Stimulated activated CD4-positive, alpha-beta T cell treated with anti-CD3 and anti-CD28 coated beads, Interleukin-15, amount 100 ng/mL, for 1 hour (primary cell): ENCODE data around the gene CHCHD6.

Source experiments
- DNase-seq, 2 donors: peaks; one replicate each; pipeline ENCODE4 v3.0.0-alpha.2; 2020; ENCODE audit warnings: low read depth in 1 of 2, low spot score in 1 of 2

CHCHD6 gene

DNA sequence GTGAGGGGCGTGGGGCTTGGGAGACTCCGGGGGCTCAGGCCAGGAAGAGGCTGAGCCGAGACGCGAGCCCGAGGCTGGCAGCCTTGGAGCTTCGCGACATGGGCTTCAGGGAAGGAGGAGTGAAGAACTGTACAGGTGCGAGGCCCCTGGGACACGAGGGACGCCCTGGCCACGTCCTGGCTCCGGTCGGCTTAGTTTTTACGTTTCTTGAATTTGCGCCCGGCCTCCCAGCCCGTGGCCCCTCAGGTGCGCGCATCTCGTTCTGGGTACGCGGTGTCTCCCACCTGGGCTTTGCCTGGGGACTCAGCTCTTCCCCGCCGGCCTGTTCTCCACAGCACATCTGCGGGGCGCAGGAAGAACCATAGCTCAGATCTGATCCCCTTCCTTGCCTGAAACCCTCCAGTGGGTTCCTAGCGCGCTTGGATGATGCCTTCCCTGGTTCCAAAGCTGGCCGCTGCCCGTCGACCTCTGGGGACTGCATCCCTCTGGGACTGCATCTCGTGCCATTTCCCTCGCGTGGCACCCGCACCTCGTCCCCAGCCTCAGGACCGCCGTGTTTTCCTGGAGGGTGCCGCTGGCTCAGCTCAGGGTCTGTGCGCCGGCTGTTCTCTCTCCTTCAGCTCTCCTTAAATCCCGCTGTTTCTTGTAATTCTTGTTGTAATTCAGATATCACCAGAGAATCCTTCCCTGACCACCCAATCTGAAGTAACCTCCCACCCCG is 614 bp downstream of the CHCHD6 start:
- no peak for DNase-seq

DNA sequence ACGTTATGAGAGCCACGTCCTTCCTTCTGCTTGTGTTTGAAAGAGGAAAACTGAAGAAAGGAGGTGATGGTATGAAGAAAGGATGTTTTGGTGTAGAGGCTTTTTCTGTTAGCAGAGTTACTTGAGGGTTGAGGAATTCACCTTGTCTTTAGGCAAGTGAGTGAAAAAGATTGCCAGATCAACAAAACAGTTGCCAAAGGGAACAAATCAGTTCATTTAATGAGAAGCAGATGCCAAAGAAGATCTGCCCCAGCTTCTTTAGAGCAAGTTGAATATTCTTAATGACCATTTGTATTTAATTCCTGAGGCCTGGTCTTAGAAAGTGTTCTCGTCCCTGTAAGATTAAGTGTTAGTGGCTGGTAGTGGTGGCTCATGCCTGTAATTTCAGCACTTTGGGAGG is 2.6 kb downstream of the CHCHD6 start:
- no peak for DNase-seq

DNA sequence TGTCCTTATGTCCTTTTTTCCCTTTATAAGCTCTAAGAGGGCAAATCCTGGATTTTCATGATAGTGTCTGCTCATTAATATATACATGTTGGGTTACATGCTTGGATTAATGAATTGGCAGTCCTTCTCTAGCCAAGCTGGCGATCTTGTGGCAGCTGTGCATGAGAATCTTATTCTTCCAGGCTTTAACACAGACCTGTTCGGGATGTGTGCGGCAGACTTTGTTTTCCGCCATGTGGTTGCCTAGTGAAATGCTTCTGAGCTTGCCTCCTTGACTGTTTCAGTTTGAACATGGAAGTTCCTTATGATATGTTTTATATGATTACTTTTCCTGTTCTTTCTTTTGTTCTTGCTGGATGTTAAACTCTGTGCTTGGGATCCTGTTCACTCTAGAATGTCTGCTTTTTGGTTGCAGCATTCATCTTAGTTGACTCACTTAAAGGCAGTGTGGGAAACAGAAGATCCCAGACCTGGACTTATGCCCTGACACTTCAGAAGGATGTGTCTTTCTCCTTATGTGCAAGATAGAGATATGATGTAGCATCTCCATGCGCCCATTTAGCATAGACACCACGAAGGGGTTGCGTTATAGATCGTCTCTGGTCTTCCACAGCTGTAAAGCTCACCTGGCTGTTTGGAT is 7.2 kb downstream of the CHCHD6 start:
- DNase-seq, result no peak

- no peak for DNase-seq
Observed at GRCh38 chr3:126713199-126713598, 9.2 kb downstream of the CHCHD6 start.

DNA sequence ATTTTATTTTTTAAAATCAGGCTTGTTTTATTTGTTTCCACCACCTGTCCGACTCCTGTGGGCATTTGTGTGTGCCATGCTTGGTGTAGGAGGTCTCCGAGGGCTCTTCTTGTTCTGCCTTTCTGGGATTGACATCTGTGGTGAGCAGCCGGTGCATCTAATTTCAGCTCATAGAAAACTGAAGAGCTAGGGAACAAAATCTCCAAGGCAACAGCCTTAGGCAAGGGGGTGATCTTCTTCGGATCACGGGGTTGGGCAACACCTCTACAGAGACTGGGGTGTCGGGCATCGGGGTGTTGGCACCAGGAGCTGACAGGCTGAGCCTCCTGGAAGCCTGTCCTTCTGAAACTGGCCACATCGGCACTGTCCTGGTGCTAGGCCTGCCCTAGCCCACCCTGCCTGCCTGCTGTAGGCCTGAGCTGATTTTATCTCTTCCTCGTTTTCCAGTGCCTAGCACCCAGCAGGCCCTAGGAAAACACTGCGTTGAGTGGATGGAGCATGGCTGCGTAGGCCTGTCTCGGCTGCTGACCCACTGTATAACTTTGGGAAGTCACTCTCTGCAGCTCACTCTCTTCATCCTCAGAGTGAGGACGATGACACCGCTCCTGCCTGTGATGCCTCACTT is 10.3 kb downstream of the CHCHD6 start:
- no peak for DNase-seq

- no peak for DNase-seq
Observed at GRCh38 chr3:126714921-126715320, 10.9 kb downstream of the CHCHD6 start.

- no peak for DNase-seq
Observed at GRCh38 chr3:126715432-126715831, 11.4 kb downstream of the CHCHD6 start.

- DNase-seq, result no peak
Observed at GRCh38 chr3:126716057-126716456, 12.0 kb downstream of the CHCHD6 start.

- DNase-seq, result no peak
Observed at GRCh38 chr3:126718561-126719445, 14.8 kb downstream of the CHCHD6 start.

- no peak for DNase-seq
Observed at GRCh38 chr3:126720596-126720995, 16.6 kb downstream of the CHCHD6 start.

- no peak for DNase-seq
Observed at GRCh38 chr3:126721246-126721645, 17.2 kb downstream of the CHCHD6 start.

DNA sequence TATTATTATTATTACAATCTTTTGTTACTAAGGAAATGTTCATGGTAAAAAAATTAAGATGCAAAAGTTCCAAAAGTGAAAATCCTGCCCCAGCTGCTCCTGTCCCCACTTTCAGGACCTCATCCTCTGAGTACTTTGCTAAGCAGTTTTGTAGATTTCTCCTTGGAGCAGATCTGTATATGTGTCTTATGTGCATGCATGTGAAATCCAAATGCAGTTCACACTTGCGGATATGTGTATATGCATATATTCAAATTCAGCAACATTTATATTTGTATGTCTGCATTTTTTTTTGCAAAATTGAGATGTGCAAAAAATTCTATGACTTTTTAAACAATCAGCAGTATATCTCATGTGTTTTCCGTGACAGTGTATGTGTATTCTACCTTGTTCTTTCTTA is 19.2 kb downstream of the CHCHD6 start:
- no peak for DNase-seq

- DNase-seq, result no peak
Observed at GRCh38 chr3:126723801-126724200, 19.8 kb downstream of the CHCHD6 start.

DNA sequence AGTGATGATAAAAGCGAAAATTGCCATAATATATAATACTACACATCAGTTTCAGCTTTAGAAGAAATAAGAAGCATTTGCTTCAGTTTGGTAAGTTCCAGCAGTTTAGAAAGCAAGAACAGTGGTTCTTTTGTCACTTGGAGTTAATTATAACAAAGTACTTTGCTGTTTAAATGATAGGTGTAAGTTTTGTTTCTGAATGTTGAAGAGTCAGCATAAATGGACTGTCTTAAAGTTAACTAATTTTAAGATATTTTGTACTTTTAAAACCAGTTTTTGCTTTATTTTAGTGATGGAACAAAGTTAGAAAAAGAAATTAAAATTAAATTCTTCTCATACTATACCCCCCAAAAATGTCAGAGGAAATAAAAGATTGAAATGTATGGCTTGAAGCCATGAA is 24.6 kb downstream of the CHCHD6 start:
- DNase-seq, result no peak

GRCh38 chr3:126730376-126730775 is 26.3 kb downstream of the CHCHD6 start:
- no peak for DNase-seq

DNA sequence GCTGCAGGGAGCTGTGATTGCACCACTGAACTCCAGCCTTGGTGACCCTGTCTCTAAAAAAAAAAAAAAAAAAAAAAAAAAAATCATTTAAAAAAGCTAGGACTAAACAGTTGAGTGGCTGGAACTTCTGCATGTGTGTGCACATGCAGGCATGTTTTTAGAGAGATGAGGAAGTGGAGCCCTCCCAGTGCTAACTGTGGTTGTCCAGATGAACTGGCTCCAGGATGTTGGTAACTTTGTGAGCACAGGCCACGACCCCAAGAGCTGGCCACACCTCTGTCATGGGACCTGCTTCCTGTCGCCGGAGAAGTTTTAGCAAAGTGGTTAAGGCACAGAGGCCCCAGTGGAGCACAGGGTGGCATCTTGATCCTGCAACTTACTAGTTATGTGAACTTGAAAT is 27.0 kb downstream of the CHCHD6 start:
- DNase-seq, result no peak

DNA sequence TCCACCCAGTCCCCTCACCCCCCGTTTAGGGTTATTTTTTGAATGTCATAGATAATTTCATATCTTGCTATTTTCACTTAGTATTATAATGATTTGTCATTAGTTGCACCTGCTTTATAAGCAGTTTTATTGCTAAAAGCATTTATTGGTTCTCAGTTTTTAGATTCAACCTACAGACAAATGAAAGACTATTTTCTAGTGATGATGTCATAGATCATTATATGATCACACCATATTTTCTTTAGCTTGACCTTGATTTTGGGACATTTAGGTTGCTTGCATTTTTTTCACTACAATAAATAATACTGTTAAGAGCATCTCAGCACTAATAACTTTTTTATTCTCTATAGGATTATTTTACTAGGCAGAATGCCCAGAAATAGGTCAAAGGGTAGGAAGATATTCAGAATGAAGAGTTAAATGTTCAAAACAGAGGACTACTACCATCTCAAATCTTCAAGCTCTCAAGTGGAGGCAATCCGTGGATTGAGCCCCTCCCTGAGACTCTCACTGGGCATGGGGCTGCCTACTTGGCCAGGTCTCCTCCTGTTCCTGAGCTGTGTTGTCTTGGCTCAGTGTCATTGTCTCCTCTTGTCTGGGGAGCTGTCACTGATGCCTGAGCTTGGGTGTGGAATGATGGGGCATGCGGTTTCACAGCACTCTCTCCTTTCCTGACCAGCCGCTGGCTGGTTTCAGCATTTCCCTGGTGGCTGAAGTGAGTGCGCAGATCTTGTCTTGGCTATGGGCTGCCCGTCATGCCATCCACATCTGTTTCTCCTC is 28.4 kb downstream of the CHCHD6 start:
- DNase-seq, result no peak

- DNase-seq, result no peak
Observed at GRCh38 chr3:126733061-126733430, 29.0 kb downstream of the CHCHD6 start.

DNA sequence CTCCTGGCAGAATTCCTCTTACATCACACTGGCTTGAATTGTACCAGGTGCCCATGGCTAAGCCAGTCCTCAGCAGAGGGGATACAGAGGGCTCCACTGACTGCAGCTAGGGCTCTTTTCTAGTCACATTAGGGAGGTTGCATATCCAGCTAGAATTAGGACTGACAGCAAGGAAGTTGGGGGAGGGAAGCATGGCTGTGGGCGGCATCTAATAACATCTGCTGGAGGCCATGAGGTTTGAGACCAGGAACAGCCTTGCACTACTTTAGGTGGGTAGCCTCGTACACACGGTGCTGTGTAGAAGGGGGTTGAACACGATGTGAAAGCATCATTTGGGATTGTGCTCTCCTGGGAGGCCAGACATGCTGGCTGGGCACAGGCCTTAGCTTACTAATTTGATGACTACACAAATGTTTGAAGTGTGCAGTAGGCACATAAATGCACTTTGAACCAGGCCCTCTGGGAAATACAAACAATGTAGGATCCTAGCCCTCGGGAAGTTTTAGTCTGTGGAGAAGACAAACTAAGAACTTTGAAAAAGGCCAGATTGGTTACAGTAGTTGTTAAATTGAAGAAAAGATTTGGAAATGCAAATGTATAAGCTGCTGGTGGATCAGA is 30.2 kb downstream of the CHCHD6 start:
- no peak for DNase-seq

DNA sequence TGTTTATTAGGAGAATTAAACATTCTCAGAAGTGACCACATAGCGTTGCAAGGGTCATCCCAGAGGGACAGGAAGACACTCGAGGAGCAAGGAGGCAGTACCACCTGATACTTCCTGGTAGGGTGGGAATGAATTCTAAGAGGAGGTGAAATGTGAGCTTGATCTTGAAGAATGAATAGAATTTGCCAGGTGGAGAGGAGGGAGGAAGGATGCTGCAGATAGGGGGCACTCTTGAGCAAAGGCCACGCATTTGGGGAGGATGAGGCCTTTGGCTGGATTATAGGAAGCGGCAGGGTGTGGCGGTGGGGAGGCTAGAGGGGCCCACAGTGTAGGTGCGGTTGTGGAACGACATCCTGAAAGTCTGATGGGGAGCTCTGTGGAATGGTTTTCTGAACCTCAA is 33.5 kb downstream of the CHCHD6 start:
- no peak for DNase-seq
